NCI-H2107 treated with DMSO at 0.1 percent for 48 hours (cell line): Measurements from ENCODE around the gene VPS13A.
"Not testable (repeated sequence)": the region's sequence is repeated elsewhere in the genome, so short reads cannot be mapped to it uniquely, and the experiment has no call there.

Source experiments
- DNase-seq: peaks from one replicate; lab custom pipeline; 2025; ENCODE audit not compliant: unreplicated experiment; lab: John Stamatoyannopoulos, UW

Gene VPS13A

GRCh38 chr9:77421506-77422265 lies 244.4 kb downstream of the VPS13A start:
- DNase-seq, result no peak

GRCh38 chr9:77422969-77423368 lies 245.6 kb downstream of the VPS13A start:
- no peak for DNase-seq

DNA sequence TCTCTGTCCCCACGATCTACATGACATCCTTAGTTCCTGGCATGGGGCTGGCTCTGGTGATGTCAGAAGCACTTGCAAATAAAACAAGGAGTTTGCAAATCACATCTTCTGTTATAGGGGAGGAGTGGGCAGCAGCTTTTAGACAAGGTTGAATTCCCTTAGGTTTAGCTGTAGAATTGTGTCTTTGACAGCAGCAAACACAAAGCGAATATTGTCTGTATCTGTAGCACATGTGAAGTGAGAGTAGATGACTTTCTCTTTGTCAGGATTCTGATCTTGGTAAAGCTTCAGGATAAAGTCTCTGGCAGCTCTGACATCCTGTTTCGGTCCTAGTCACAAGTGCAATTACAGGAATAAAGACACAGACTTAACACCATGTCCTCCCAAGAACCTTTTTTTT lies 246.5 kb downstream of the VPS13A start:
- DNase-seq, result no peak

DNA sequence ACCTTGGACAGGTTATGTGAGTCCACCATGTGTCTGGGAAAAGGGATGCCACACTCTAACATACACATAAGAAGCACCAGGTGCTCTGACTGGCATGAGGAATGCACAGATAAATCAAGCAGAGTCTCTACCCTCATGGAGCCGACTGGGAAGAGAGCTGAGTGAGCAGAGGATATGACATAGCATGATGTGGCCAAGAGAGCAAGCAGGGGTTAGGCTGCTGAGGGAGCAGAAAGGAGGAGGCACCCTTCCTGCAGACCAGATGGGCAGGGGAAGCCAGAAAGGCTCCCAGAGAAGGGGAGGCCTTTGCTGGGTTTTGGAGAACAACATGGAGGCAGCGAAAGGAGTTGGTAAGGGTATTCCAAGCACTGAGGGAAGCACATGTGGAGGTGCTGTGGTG lies 247.7 kb downstream of the VPS13A start:
- DNase-seq, result no peak

GRCh38 chr9:77426712-77427111 lies 249.4 kb downstream of the VPS13A start:
- DNase-seq, result no peak

- no peak for DNase-seq
These were observed 250.1 kb downstream of the VPS13A start for GRCh38 chr9:77427256-77427927.

DNA sequence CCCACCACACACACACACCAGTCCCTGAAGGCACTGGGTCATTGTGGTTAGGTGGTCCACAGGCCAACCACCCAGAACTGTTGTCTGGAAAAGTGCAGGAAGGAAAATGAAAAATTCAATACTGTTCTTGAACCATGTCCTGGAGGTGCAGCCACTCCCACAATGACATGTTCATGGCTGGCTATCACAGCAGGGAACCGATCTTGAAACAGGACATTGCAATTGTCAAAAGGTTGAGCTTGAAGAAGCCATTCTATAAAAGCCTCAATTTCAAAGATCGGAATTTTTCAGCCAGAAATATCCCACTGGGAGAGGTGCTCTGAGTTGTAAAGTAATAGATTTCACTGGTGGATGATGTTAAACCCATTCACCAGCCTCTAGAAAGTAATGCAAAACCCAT lies 252.6 kb downstream of the VPS13A start:
- no peak for DNase-seq

GRCh38 chr9:77432053-77432452 lies 254.7 kb downstream of the VPS13A start:
- DNase-seq, result no peak

GRCh38 chr9:77433675-77434445 lies 256.5 kb downstream of the VPS13A start:
- DNase-seq, result peak; percentile 20

DNA sequence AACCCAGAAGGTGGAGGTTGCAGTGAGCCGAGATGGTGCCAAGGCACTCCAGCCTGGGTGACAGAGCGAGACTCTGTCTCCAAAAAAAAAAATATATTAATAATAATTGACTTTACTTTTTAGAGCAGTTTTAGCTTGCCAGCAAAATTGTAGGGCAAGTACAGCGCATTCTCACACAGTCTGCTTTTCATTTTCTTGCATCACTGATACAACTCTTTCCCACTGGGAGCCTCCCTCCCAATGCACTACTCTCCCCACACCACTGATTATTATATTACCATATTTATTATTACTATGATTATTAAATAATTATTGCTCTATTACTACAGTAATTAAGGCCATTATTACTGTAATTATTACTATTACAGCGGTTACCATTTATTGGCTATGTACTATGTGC lies 257.9 kb downstream of the VPS13A start:
- no peak for DNase-seq

GRCh38 chr9:77435688-77436087 lies 258.4 kb downstream of the VPS13A start:
- DNase-seq, result no peak

DNA sequence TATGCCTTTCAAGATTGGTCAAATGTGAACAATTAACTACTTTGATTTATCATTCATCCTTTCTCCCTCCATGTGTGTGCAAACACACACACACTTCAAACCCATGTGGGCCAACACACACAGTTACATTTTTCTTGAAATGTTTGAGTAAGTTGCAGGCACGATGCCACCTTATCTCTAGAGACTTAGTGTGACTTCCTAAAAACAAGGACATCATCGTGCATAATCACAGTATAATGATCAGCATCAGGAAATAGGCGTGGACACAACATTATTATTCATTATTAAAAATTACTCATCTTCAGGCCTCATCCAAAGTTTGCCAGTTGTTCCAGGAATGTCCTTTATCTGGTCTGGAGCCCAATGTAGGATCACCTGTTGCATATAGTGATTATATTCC lies 261.3 kb downstream of the VPS13A start:
- DNase-seq, result no peak

GRCh38 chr9:77440057-77440456 lies 262.7 kb downstream of the VPS13A start:
- peak; percentile 78 for DNase-seq

- DNase-seq, result not testable (repeated sequence)
These were observed 263.8 kb downstream of the VPS13A start for GRCh38 chr9:77441124-77441523.

- DNase-seq, result no peak
These were observed 265.1 kb downstream of the VPS13A start for GRCh38 chr9:77442436-77442835.

DNA sequence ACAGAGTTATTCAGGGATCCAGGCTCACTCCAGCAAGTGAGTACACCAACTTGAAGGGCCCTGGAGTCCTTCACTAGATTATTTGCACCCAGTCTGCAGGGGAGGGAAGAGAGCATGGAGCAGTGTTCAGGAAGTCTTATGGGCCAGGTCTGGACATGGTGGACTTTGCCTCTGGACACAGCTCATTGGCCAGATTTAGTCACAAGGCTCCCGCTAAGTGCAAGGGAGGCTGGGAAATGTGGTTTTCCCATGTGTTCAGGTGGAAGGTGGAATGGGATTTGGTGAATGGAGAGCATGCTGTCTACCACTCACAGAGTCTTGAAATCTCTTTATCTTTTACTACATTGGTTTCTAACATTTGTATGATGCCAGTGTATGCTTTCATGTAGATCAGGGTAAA lies 270.3 kb downstream of the VPS13A start:
- no peak for DNase-seq

- no peak for DNase-seq
These were observed 272.1 kb downstream of the VPS13A start for GRCh38 chr9:77449240-77450084.

- no peak for DNase-seq
These were observed 272.7 kb downstream of the VPS13A start for GRCh38 chr9:77450085-77450475.

- no peak for DNase-seq
These were observed 274.2 kb downstream of the VPS13A start for GRCh38 chr9:77451507-77451906.

DNA sequence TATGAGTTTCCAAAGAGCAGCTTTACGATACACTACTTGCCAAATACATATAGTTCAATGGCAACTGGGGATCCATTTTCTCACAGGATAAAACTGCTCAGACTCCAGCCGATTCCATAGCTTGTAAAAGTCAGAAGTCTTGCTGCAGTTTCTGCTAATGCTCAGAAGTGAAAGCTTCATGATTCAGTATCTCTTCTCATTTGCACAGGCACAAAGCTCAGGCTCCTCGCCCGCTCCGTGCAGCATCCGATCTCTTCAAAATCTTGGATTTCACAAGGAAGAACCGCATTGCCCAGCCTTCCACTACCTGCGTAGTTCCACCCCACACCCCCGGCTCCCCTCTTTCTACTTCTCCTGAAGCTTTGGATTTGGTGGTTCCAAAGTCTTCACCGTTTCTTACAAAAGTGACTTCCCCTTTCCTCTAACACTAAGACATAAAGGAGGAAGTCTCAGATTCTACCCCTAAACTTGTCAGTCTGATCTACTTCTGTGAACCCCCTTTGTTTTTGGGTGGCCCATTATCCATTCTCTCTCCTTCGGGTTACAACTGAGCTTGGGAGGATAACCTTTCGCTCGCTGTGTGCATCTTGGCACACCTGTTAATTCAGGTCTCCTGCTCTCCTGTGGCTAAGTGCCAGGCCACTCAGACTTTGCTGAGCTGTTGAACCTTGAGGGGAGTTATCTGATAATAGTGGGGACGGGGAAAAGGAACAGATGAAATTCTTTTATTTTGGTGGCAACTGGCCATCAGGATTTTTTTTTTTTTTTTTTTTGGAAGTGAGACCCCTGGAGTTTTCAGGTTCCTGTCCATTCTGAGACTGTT lies 276.7 kb downstream of the VPS13A start:
- DNase-seq, result no peak
